ENCODE measurements around the gene GPR171.
"Not testable (repeated sequence)": the region's sequence is repeated elsewhere in the genome, so short reads cannot be mapped to it uniquely, and the experiment has no call there.

GPR171 gene

GRCh38 chr3:151203051-151203420, at the start of gene GPR171:
Gene GPR171, minus strand, starts transcription at chr3:151203216. Its CDS starts 3,830 bp downstream, at chr3:151199386.
- H3K4me3 ChIP-seq (ENCODE audit: low read depth, low read length): no peak within 1 kb of the TSS
- TF ChIP-seq CTCF (IDR thresholded peaks at IDR 0.05; ENCODE audit: low read depth, low read length): no peak

- H3K4me3 ChIP-seq (ENCODE audit: low read depth, low read length): no peak overlapping the region
- TF ChIP-seq CTCF (IDR thresholded peaks at IDR 0.05; ENCODE audit: low read depth, low read length): no peak
Observed at GRCh38 chr3:151248772-151249337, 45.8 kb upstream of the GPR171 start.

- not testable (repeated sequence) for H3K4me3 ChIP-seq (ENCODE audit: low read depth, low read length)
Observed at GRCh38 chr3:151242006-151242405, 39.0 kb upstream of the GPR171 start.

GRCh38 chr3:151236736-151237135, 33.7 kb upstream of the GPR171 start:
- TF ChIP-seq CTCF (IDR thresholded peaks at IDR 0.05; ENCODE audit: low read depth, low read length): no peak
- no peak overlapping the region for H3K4me3 ChIP-seq (ENCODE audit: low read depth, low read length)

- TF ChIP-seq CTCF (IDR thresholded peaks at IDR 0.05; ENCODE audit: low read depth, low read length): no peak
- H3K4me3 ChIP-seq (ENCODE audit: low read depth, low read length): no peak overlapping the region
Observed at GRCh38 chr3:151236316-151236715, 33.3 kb upstream of the GPR171 start.

GRCh38 chr3:151234825-151235224, 31.8 kb upstream of the GPR171 start:
- TF ChIP-seq CTCF (IDR thresholded peaks at IDR 0.05; ENCODE audit: low read depth, low read length): no peak
- no peak overlapping the region for H3K4me3 ChIP-seq (ENCODE audit: low read depth, low read length)

- TF ChIP-seq CTCF (IDR thresholded peaks at IDR 0.05; ENCODE audit: low read depth, low read length): no peak
- H3K4me3 ChIP-seq (ENCODE audit: low read depth, low read length): no peak overlapping the region
Observed at GRCh38 chr3:151232991-151233390, 30.0 kb upstream of the GPR171 start.

GRCh38 chr3:151232403-151232802, 29.4 kb upstream of the GPR171 start:
- not testable (repeated sequence) for H3K4me3 ChIP-seq (ENCODE audit: low read depth, low read length)

Data from WI38 (cell line).